Measurements from ENCODE around the gene SHH. TPM values are rescaled to one million over a fixed set of nuclear protein-coding genes. Genes with fewer than 3 reads are reported as not detected.

The SHH gene
- total and polyA plus RNA-seq, 2 donors (not counting 1 experiment from before 2014, with no cell fraction given) = under 0.01 TPM; not detected in 1

GRCh38 chr7:155850766-155851678, 38.8 kb upstream of the SHH start:
- TF ChIP-seq EZH2 (IDR thresholded peaks at IDR 0.05; ENCODE audit: low read length, missing control alignments) = no peak
- TF ChIP-seq, protein P1, sequence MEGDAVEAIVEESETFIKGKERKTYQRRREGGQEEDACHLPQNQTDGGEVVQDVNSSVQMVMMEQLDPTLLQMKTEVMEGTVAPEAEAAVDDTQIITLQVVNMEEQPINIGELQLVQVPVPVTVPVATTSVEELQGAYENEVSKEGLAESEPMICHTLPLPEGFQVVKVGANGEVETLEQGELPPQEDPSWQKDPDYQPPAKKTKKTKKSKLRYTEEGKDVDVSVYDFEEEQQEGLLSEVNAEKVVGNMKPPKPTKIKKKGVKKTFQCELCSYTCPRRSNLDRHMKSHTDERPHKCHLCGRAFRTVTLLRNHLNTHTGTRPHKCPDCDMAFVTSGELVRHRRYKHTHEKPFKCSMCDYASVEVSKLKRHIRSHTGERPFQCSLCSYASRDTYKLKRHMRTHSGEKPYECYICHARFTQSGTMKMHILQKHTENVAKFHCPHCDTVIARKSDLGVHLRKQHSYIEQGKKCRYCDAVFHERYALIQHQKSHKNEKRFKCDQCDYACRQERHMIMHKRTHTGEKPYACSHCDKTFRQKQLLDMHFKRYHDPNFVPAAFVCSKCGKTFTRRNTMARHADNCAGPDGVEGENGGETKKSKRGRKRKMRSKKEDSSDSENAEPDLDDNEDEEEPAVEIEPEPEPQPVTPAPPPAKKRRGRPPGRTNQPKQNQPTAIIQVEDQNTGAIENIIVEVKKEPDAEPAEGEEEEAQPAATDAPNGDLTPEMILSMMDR (conservative IDR thresholded peaks at IDR 0.05 in 1 of 2, IDR thresholded peaks at IDR 0.05 in 1 of 2; ENCODE audit: low read depth in 1 of 2, low read length in 2 of 2) = no peak
- Histone ChIP-seq H3K27ac (ENCODE audit: insufficient read depth, low read length) (no peak overlapping the region), H3K4me2 (ENCODE audit: extremely low read depth, insufficient read depth, low read length) (no peak overlapping the region)

GRCh38 chr7:155850001-155850436, 37.8 kb upstream of the SHH start:
- Histone ChIP-seq H3K9ac (ENCODE audit: insufficient read depth, low read length) (no peak overlapping the region), H3K4me1 (ENCODE audit: control insufficient read depth, extremely low read depth, insufficient read depth, low read length) (no peaks in the 10 kb centered on the region), H3K4me3 (replicated peaks in 1 of 4; ENCODE audit: control extremely low read depth in 1 of 4, insufficient read depth in 1 of 4, low read depth in 3 of 4, low read length in 4 of 4) (no peak overlapping the region), H3K4me2 (ENCODE audit: extremely low read depth, insufficient read depth, low read length) (no peak overlapping the region), H3K27ac (ENCODE audit: insufficient read depth, low read length) (no peak overlapping the region), H4K20me1 (ENCODE audit: control insufficient read depth, extremely low read depth, insufficient read depth, low read length) (no peaks in the 10 kb centered on the region), H3K36me3 (ENCODE audit: control insufficient read depth, insufficient read depth, low read length) (no peaks in the 10 kb centered on the region), H3K27me3 (ENCODE audit: control insufficient read depth, insufficient read depth, low read length) (no peaks in the 10 kb centered on the region), H3K9me3 (ENCODE audit: control insufficient read depth, insufficient read depth, low read depth, low read length) (no peaks in the 10 kb centered on the region), H3K79me2 (ENCODE audit: control insufficient read depth, insufficient read depth, low read length) (no peaks in the 10 kb centered on the region), H2AFZ (ENCODE audit: low read length) (no peak overlapping the region)
- TF ChIP-seq, protein P1 (conservative IDR thresholded peaks at IDR 0.05 in 1 of 2, IDR thresholded peaks at IDR 0.05 in 1 of 2; ENCODE audit: low read depth in 1 of 2, low read length in 2 of 2) = no peak
- TF ChIP-seq EZH2 (IDR thresholded peaks at IDR 0.05; ENCODE audit: low read length, missing control alignments) = no peak
- no peak for DNase-seq (ENCODE audit: low read depth in 2 of 2)

More at GRCh38 chr7:155850766-155851678, 38.8 kb upstream of the SHH start:
- Histone ChIP-seq H3K9ac (ENCODE audit: insufficient read depth, low read length) (no peak overlapping the region), H3K4me3 (replicated peaks in 1 of 4; ENCODE audit: control extremely low read depth in 1 of 4, insufficient read depth in 1 of 4, low read depth in 3 of 4, low read length in 4 of 4) (no peak overlapping the region), H3K27me3 (ENCODE audit: control insufficient read depth, insufficient read depth, low read length) (no peaks in the 10 kb centered on the region), H2AFZ (ENCODE audit: low read length) (no peak overlapping the region), H3K9me3 (ENCODE audit: control insufficient read depth, insufficient read depth, low read depth, low read length) (no peaks in the 10 kb centered on the region), H3K4me1 (ENCODE audit: control insufficient read depth, extremely low read depth, insufficient read depth, low read length) (no peaks in the 10 kb centered on the region), H3K79me2 (ENCODE audit: control insufficient read depth, insufficient read depth, low read length) (no peaks in the 10 kb centered on the region), H3K36me3 (ENCODE audit: control insufficient read depth, insufficient read depth, low read length) (no peaks in the 10 kb centered on the region), H4K20me1 (ENCODE audit: control insufficient read depth, extremely low read depth, insufficient read depth, low read length) (no peaks in the 10 kb centered on the region)
- DNase-seq (ENCODE audit: low read depth in 2 of 2) = no peak

GRCh38 chr7:155848691-155849669, 36.7 kb upstream of the SHH start:
- no peak for DNase-seq (ENCODE audit: low read depth in 2 of 2)
- no peaks in the 10 kb centered on the region for H4K20me1 ChIP-seq (ENCODE audit: control insufficient read depth, extremely low read depth, insufficient read depth, low read length)
- H3K27ac ChIP-seq (ENCODE audit: insufficient read depth, low read length) = no peak overlapping the region
- H3K36me3 ChIP-seq (ENCODE audit: control insufficient read depth, insufficient read depth, low read length) = no peaks in the 10 kb centered on the region
- no peak overlapping the region for H3K4me3 ChIP-seq (replicated peaks in 1 of 4; ENCODE audit: control extremely low read depth in 1 of 4, insufficient read depth in 1 of 4, low read depth in 3 of 4, low read length in 4 of 4)
- no peak for TF ChIP-seq EZH2 (IDR thresholded peaks at IDR 0.05; ENCODE audit: low read length, missing control alignments)
- TF ChIP-seq, protein P1 (conservative IDR thresholded peaks at IDR 0.05 in 1 of 2, IDR thresholded peaks at IDR 0.05 in 1 of 2; ENCODE audit: low read depth in 1 of 2, low read length in 2 of 2) = no peak
- H2AFZ ChIP-seq (ENCODE audit: low read length) = no peak overlapping the region
- H3K4me1 ChIP-seq (ENCODE audit: control insufficient read depth, extremely low read depth, insufficient read depth, low read length) = no peaks in the 10 kb centered on the region
- H3K27me3 ChIP-seq (ENCODE audit: control insufficient read depth, insufficient read depth, low read length) = no peaks in the 10 kb centered on the region
- H3K79me2 ChIP-seq (ENCODE audit: control insufficient read depth, insufficient read depth, low read length) = no peaks in the 10 kb centered on the region
- H3K4me2 ChIP-seq (ENCODE audit: extremely low read depth, insufficient read depth, low read length) = no peak overlapping the region
- H3K9ac ChIP-seq (ENCODE audit: insufficient read depth, low read length) = no peak overlapping the region
- H3K9me3 ChIP-seq (ENCODE audit: control insufficient read depth, insufficient read depth, low read depth, low read length) = no peaks in the 10 kb centered on the region
